Activated B cell treated with CpG ODN at 0.5 μM for 24 hours (primary cell): ENCODE measurements around the gene AKAP13. TPM values are rescaled to one million over a fixed set of nuclear protein-coding genes. Genes with fewer than 3 reads are reported as not detected.
A peak's percentile ranks its signal among the peaks of the same experiment; 100 is the strongest.

Experiments used
- ATAC-seq: fragments of 200-7000 bp; cut with Tn5 transposase; one replicate; pipeline ENCODE4 v1.10.0; 2021; ENCODE audit warnings: low read depth, mild to moderate bottlenecking, moderate library complexity
- CTCF ChIA-PET: fragments of 350-600 bp; sonication (Branson Sonifier 250); formaldehyde crosslinking; loops from one replicate; lab custom pipeline; 2021; ENCODE audit warnings: antibody characterized with exemption; lab: Charles Lee
- POLR2A ChIA-PET: fragments of 350-600 bp; sonication (Branson Sonifier 250); formaldehyde crosslinking; loops from one replicate; lab custom pipeline; 2021; ENCODE audit warnings: antibody characterized with exemption; lab: Charles Lee
- DNase-seq: peaks from one replicate; pipeline ENCODE4 v3.0.0; 2022
- H3K27ac Mint-ChIP-seq: one replicate; pipeline ENCODE4 v1.8.0; 2020; ENCODE audit warnings: mixed read lengths
- H3K27me3 Mint-ChIP-seq: one replicate; pipeline ENCODE4 v1.8.0; 2021; ENCODE audit warnings: mixed read lengths
- H3K36me3 Mint-ChIP-seq: one replicate; pipeline ENCODE4 v1.8.0; 2021; ENCODE audit warnings: low read depth, mixed read lengths
- H3K4me1 Mint-ChIP-seq: one replicate; pipeline ENCODE4 v1.8.0; 2021; ENCODE audit warnings: mixed read lengths
- H3K4me3 Mint-ChIP-seq: one replicate; pipeline ENCODE4 v1.8.0; 2020; ENCODE audit warnings: mild to moderate bottlenecking, mixed read lengths
- H3K9me3 Mint-ChIP-seq: one replicate; pipeline ENCODE4 v1.8.0; 2020; ENCODE audit warnings: mixed read lengths
- intact Hi-C: fragments of 100-400 bp; cut with micrococcal nuclease; formaldehyde crosslinking; loops from one replicate; pipeline ENCODE4 v1.15.1; 2024
- total RNA-seq: library from RNA; stranded (reverse); gene quantifications from 2 replicates; pipeline ENCODE4 v1.2.3, GENCODE V29; 2022
- TF ChIP-seq, protein P1 (sequence below): fragments of 200-600 bp; IDR thresholded peaks from one replicate; pipeline ENCODE4 v1.8.0; 2022; ENCODE audit warnings: antibody characterized with exemption, mild to moderate bottlenecking

AKAP13 gene
- total RNA-seq, 1 donor from 2014 or later, result 290 TPM

DNA sequence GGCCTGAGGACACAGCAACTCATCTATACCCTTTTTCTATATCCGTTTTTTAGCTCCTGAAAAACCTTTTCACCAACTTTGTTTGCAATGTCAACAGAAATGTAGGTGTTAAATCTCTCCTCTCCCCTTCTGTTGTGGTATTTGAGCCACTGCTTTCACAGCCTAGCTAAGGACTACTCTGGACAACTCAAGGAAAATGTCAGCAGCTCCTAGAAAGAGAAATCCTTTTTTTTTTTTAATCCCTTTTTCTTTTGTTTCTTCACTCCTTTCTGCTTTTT, 237.8 kb downstream of the AKAP13 start:
- peaks cover 17% of the 10 kb centered on the region for H3K36me3 Mint-ChIP-seq
- H3K4me3 Mint-ChIP-seq, result no peak overlapping the region
- H3K27ac Mint-ChIP-seq, result no peak overlapping the region
- no peaks in the 10 kb centered on the region for H3K27me3 Mint-ChIP-seq
- ATAC-seq (no peak), DNase-seq (no peak)
- peaks cover 24% of the 10 kb centered on the region for H3K4me1 Mint-ChIP-seq
- no peaks in the 10 kb centered on the region for H3K9me3 Mint-ChIP-seq
- POLR2A ChIA-PET, result no interaction called here
- CTCF ChIA-PET, result interaction anchor here (1.2 kb wide), 1 partner anchor 13 kb away, joined by 3 read pairs; no protein-coding TSS in a partner anchor
- TF ChIP-seq, protein P1, sequence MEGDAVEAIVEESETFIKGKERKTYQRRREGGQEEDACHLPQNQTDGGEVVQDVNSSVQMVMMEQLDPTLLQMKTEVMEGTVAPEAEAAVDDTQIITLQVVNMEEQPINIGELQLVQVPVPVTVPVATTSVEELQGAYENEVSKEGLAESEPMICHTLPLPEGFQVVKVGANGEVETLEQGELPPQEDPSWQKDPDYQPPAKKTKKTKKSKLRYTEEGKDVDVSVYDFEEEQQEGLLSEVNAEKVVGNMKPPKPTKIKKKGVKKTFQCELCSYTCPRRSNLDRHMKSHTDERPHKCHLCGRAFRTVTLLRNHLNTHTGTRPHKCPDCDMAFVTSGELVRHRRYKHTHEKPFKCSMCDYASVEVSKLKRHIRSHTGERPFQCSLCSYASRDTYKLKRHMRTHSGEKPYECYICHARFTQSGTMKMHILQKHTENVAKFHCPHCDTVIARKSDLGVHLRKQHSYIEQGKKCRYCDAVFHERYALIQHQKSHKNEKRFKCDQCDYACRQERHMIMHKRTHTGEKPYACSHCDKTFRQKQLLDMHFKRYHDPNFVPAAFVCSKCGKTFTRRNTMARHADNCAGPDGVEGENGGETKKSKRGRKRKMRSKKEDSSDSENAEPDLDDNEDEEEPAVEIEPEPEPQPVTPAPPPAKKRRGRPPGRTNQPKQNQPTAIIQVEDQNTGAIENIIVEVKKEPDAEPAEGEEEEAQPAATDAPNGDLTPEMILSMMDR, result no peak
- intact Hi-C loops, result loop anchor here (5.0 kb wide), 2 partner anchors 109 to 131 kb away; no protein-coding TSS in a partner anchor

DNA sequence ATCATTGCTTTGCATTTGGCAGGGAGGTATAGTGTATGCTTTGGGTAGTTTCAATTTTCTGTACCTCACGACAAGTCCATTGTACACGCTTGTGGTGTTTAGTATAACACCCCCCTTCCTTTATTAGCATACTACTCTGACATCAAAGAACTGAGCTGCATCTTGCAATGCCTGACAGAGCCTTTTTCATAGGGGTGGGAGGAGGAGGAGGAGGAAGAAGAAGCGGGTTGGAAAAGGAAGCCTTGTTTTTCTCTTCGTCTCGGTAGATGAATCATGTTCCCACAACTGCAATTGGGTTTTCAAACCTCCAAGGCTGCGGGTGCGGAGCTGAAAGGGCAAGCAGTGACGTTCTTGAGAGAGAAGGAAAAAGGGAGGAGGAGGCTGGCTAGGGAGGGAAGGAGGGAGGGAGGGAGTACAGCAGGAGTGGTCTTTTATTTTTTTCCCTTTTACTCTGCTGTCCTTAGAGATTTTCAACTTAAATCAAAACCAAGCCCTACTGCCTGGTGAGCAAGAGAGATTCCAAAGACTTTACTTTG, 238.6 kb downstream of the AKAP13 start:
- Mint-ChIP-seq H3K9me3 (no peaks in the 10 kb centered on the region), H3K4me1 (peaks cover 33% of the 10 kb centered on the region), H3K4me3 (no peak overlapping the region), H3K36me3 (peaks cover 15% of the 10 kb centered on the region), H3K27me3 (no peaks in the 10 kb centered on the region), H3K27ac (no peak overlapping the region)
- ATAC-seq, result peak; percentile 33
- CTCF ChIA-PET, result interaction anchor here (1.2 kb wide), 1 partner anchor 14 kb away, joined by 3 read pairs; no protein-coding TSS in a partner anchor
- TF ChIP-seq, protein P1, result no peak
- POLR2A ChIA-PET, result no interaction called here
- intact Hi-C loops, result loop anchor here (5.0 kb wide), 2 partner anchors 108 to 132 kb away; no protein-coding TSS in a partner anchor
- no peak for DNase-seq

DNA sequence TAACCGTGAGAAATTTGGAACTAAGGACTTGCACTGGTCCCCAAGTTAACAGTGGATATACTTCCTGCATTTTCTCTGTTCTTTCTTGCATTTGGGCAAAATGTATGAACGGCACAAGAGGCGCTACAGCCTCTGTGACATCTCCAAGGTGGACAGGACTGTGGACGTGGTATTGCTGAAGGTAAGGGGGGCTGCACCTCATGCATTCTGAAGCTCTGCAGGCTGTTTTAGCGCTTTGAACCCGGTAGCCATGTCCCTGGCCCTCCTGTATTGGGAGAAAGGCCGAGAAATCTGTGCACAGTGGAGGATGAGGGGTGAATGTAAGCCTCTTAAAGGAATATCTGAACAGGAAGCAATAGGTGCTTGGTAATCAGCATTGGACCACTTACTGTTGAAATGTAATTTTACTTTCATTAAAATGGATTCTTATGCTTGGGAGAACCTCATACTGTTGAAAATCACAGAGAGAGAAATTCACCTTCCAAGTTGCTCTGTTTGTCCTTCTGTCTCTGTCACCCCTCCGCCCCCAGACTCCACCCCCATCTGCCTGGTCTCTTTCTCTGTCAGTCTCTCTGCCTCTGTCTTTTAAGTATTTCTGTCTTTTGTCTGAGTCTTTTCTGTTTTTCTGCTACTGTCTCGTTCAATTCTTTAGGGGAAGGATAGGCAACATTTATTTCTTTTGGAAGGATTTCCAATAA, 239.7 kb downstream of the AKAP13 start:
- ChIA-PET POLR2A (no interaction called here), CTCF (no interaction called here)
- peaks cover 44% of the 10 kb centered on the region for H3K4me1 Mint-ChIP-seq
- ATAC-seq, result no peak
- TF ChIP-seq, protein P1, result no peak
- DNase-seq, result no peak
- no peak overlapping the region for H3K4me3 Mint-ChIP-seq
- H3K36me3 Mint-ChIP-seq, result peaks cover 9% of the 10 kb centered on the region
- no peaks in the 10 kb centered on the region for H3K9me3 Mint-ChIP-seq
- H3K27me3 Mint-ChIP-seq, result no peaks in the 10 kb centered on the region
- intact Hi-C loops, result loop anchor here (5.0 kb wide), 4 partner anchors 38 to 133 kb away; no protein-coding TSS in a partner anchor
- no peak overlapping the region for H3K27ac Mint-ChIP-seq

DNA sequence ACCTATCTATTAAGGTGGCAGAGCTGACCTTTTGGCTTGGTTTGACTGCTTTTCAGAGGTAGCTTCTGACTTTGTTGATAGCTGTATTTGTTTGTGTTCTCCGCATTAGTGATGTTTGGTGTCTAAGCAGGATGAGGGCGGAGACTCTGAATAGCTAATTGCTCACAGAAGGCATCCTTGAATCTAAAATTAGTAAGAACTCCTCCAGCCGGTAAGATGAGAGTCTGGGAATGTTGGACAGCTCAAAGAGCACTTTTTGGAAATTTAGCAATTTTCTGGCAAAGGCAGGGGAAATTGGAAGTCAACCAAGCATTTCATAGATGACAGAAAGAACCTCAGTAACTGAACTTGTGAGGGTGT, 240.3 kb downstream of the AKAP13 start:
- CTCF ChIA-PET, result no interaction called here
- TF ChIP-seq, protein P1, result no peak

DNA sequence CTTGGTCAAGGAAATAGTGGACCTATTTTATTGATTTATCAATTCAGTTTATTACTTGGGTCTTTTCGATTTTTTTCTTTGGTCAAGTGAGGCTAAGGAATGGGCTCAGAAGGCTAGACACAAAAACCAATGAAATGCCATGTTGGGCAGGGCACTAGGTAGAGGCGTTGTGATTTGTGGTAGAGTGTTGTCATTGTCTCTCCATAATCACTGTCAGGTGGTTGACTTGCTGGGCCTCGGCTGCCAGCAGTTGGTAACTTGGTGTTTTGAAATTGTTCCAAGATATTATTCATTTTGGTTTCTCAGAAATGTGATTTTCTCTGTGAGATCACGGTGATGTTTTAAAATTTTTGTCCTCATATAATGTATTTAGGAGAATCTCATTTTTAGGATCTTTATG, 240.7 kb downstream of the AKAP13 start:
- DNase-seq (no peak), ATAC-seq (no peak)
- H3K9me3 Mint-ChIP-seq, result no peaks in the 10 kb centered on the region
- H3K36me3 Mint-ChIP-seq, result peaks cover 18% of the 10 kb centered on the region
- intact Hi-C loops, result loop anchor here (5.0 kb wide), 2 partner anchors 39 to 79 kb away; no protein-coding TSS in a partner anchor
- H3K27ac Mint-ChIP-seq, result peak overlapping the region; percentile 9
- H3K27me3 Mint-ChIP-seq, result no peaks in the 10 kb centered on the region
- ChIA-PET CTCF (no interaction called here), POLR2A (no interaction called here)
- H3K4me1 Mint-ChIP-seq, result peaks cover 49% of the 10 kb centered on the region
- TF ChIP-seq, protein P1, result no peak
- H3K4me3 Mint-ChIP-seq, result no peak overlapping the region

More for the DNA sequence above, 240.3 kb downstream of the AKAP13 start:
- no peaks in the 10 kb centered on the region for H3K9me3 Mint-ChIP-seq
- DNase-seq (no peak), ATAC-seq (no peak)
- intact Hi-C loops, result loop anchor here (5.0 kb wide), 2 partner anchors 38 to 78 kb away; no protein-coding TSS in a partner anchor
- H3K27me3 Mint-ChIP-seq, result no peaks in the 10 kb centered on the region
- POLR2A ChIA-PET, result no interaction called here
- H3K27ac Mint-ChIP-seq, result no peak overlapping the region
- peaks cover 49% of the 10 kb centered on the region for H3K4me1 Mint-ChIP-seq
- H3K4me3 Mint-ChIP-seq, result no peak overlapping the region
- peaks cover 15% of the 10 kb centered on the region for H3K36me3 Mint-ChIP-seq
